NCI-H2107 treated with DMSO at 0.1 percent for 48 hours (cell line): ENCODE measurements around the gene RHD.
A peak's percentile ranks its signal among the peaks of the same experiment; 100 is the strongest.
"Not testable (repeated sequence)": the region's sequence is repeated elsewhere in the genome, so short reads cannot be mapped to it uniquely, and the experiment has no call there.

Experiments
- DNase-seq: peaks from one replicate; lab custom pipeline; 2025; ENCODE audit not compliant: unreplicated experiment; lab: John Stamatoyannopoulos, UW

RHD gene

GRCh38 chr1:25272238-25272637, at the start of gene RHD:
Gene RHD, plus strand, starts transcription at chr1:25272509. Its CDS starts 39 bp downstream, at chr1:25272548.
- not testable (repeated sequence) for DNase-seq

GRCh38 chr1:25222606-25223005, 49.7 kb upstream of the RHD start:
- no peak for DNase-seq

GRCh38 chr1:25223471-25223870, 48.8 kb upstream of the RHD start:
- DNase-seq = no peak

- peak; percentile 96 for DNase-seq
These were observed 40.1 kb upstream of the RHD start, which contains the start of gene SYF2 for GRCh38 chr1:25232027-25232865. Gene SYF2, minus strand, starts transcription at chr1:25232502. Its CDS starts 35 bp downstream, at chr1:25232467.

- peak; percentile 13 for DNase-seq
These were observed 39.2 kb upstream of the RHD start for GRCh38 chr1:25232866-25233784.

GRCh38 chr1:25235411-25235810, 36.9 kb upstream of the RHD start:
- not testable (repeated sequence) for DNase-seq

- not testable (repeated sequence) for DNase-seq
These were observed 36.0 kb upstream of the RHD start for GRCh38 chr1:25236261-25236660.

- DNase-seq = no peak
These were observed 34.3 kb upstream of the RHD start for GRCh38 chr1:25238046-25238445.

GRCh38 chr1:25239681-25240541, 32.4 kb upstream of the RHD start:
- DNase-seq = peak; percentile 95

GRCh38 chr1:25243907-25244306, 28.4 kb upstream of the RHD start:
- DNase-seq = no peak

GRCh38 chr1:25245393-25245792, 26.9 kb upstream of the RHD start:
- DNase-seq = no peak

GRCh38 chr1:25245809-25246599, 26.3 kb upstream of the RHD start:
- DNase-seq = no peak

- DNase-seq = peak; percentile 9
These were observed 25.7 kb upstream of the RHD start for GRCh38 chr1:25246600-25247023.

GRCh38 chr1:25247024-25247828, 25.1 kb upstream of the RHD start, which contains the start of gene RSRP1:
Gene RSRP1, minus strand, starts transcription at chr1:25247454. Its CDS starts 491 bp downstream, at chr1:25246963.
- DNase-seq = peak; percentile 99

GRCh38 chr1:25247829-25248754, 24.2 kb upstream of the RHD start:
- DNase-seq = no peak

- no peak for DNase-seq
These were observed 18.4 kb upstream of the RHD start for GRCh38 chr1:25253911-25254310.

GRCh38 chr1:25255706-25256577, 16.4 kb upstream of the RHD start:
- DNase-seq = no peak
